ENCODE results near the gene SLC7A8. TPM values are rescaled to one million over a fixed set of nuclear protein-coding genes. Genes with fewer than 3 reads are reported as not detected.

Gene SLC7A8
- total RNA-seq, 1 donor from 2014 or later, result 4.7 TPM

DNA sequence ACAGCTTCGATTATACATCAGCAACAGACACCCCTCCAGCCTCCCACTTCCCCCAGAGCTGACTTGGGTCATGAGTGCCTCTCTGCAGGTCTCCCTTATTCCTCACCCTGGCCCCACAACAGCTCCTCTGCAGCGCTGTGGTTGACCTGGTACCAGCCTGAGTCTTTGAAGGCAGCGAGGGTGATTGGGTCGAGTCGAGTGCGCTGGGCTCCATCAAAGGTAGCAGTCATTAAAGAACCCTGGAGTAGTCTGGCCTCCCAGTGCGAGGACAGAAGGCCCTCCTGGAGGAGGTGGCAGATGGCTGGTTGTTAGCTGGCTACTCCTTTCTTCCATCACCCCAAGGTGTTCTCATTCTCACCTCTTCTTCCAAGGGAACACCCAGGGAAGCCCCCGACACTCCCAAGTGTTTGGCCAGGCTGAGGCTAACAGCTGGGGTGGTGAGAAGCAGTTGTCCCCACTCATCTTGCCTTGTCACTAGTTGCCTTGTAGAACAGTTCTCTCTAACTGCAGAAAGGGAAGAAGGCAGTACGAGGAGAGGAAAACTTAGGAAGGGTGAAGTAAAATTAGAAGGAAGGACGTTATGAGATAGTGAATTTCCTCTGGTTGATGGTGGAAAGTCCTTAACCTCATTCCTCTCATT, 81.4 kb downstream of the SLC7A8 start:
- Histone ChIP-seq H3K9ac (ENCODE audit: low read depth in 1 of 3, low read length in 3 of 3) (peak overlapping the region in 1 of 3 donors; percentile 4), H3K27me3 (ENCODE audit: control insufficient read depth in 3 of 3, insufficient read depth in 3 of 3, low read length in 3 of 3) (no peaks in the 10 kb centered on the region), H3K4me1 (ENCODE audit: control insufficient read depth in 3 of 3, insufficient read depth in 3 of 3, low read length in 3 of 3) (peaks cover under 1 to 6% (median 3%) of the 10 kb centered on the region in 3 donors), H3K4me3 (ENCODE audit: low read length in 3 of 3) (no peak overlapping the region), H3K36me3 (ENCODE audit: control insufficient read depth in 3 of 3, insufficient read depth in 3 of 3, low read length in 3 of 3) (peaks cover 0 to 19% (median 15%) of the 10 kb centered on the region in 3 donors), H3K27ac (ENCODE audit: low read depth, low read length) (no peak overlapping the region), H3K9me3 (ENCODE audit: control insufficient read depth in 3 of 3, low read length in 3 of 3) (no peaks in the 10 kb centered on the region)

DNA sequence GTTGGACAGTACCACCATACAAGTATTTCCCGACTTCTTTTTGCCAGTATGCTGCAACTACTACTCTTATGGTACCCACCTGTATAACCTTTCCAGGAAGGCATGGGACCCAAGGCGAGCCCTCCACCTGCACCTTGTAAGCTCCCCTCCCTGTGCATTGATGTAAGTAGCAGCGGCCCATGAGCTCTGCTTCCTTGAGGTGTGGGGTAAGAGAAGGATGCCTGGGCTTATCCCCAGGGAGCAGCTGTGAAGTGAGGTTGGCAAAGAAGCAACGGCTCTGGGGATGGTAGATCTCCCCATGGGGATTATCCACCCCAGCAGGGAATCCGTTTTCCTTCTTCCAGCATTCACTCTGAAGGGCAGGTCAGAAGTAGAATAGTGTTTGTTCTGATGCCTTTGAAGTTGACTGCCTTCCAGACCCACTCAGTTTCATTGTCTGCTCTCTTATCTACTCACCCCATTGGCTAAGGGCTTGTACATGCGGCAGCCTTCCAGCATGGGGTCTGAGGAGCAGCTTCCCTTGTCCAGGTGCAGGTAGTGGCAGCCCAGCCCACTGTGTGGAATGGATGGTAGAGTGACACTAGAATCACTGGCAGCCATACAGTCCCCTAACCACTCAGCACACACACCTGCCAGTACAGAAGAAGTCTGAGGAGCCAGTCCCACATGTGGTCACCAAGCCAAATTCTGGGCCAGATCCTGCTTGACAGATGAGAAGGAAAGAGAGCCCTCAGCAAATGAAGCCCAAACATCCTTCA, 82.1 kb downstream of the SLC7A8 start:
- Histone ChIP-seq H3K4me1 (ENCODE audit: control insufficient read depth in 3 of 3, insufficient read depth in 3 of 3, low read length in 3 of 3) (peaks cover 7 to 11% (median 10%) of the 10 kb centered on the region in 3 donors), H3K27ac (ENCODE audit: low read depth, low read length) (no peak overlapping the region), H3K27me3 (ENCODE audit: control insufficient read depth in 3 of 3, insufficient read depth in 3 of 3, low read length in 3 of 3) (no peaks in the 10 kb centered on the region), H3K4me3 (ENCODE audit: low read length in 3 of 3) (no peak overlapping the region), H3K36me3 (ENCODE audit: control insufficient read depth in 3 of 3, insufficient read depth in 3 of 3, low read length in 3 of 3) (peaks cover 0 to 19% (median 15%) of the 10 kb centered on the region in 3 donors), H3K9me3 (ENCODE audit: control insufficient read depth in 3 of 3, low read length in 3 of 3) (no peaks in the 10 kb centered on the region), H3K9ac (ENCODE audit: low read depth in 1 of 3, low read length in 3 of 3) (no peak overlapping the region)

DNA sequence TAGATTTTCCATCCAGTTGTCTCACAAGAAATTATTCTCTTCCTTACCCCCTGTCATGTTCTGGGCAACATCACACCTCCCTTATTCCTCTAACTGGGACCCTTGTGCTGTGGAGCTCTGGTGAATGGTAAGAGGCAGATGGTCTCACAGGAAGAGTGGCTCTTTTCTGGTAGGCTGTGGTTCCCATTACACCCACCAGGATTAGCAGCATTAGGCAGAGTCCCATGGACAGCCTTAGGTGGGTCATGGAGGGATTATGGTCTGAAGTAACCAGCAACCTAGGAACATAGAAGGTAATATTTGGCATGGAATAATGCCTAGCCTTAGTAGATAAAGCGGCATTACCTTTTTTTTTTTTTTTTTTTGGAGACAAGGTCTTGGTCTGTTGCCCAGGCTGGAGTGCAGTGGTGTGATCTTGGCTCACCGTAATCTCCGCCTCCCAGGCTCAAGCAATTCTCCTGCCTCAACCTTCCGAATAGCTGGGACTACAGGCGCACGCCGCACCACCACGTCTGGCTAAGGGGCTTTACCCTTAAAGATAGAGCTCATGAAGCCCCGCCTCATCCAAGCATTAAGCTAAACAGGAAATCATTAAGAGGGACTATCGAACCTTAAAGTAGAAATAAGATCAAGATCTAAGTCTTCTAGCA, 84.1 kb downstream of the SLC7A8 start:
- H3K9me3 ChIP-seq (ENCODE audit: control insufficient read depth in 3 of 3, low read length in 3 of 3), result no peaks in the 10 kb centered on the region
- peaks cover 7 to 15% (median 11%) of the 10 kb centered on the region in 3 donors for H3K4me1 ChIP-seq (ENCODE audit: control insufficient read depth in 3 of 3, insufficient read depth in 3 of 3, low read length in 3 of 3)
- H3K4me3 ChIP-seq (ENCODE audit: low read length in 3 of 3), result no peak overlapping the region
- H3K27ac ChIP-seq (ENCODE audit: low read depth, low read length), result no peak overlapping the region
- H3K36me3 ChIP-seq (ENCODE audit: control insufficient read depth in 3 of 3, insufficient read depth in 3 of 3, low read length in 3 of 3), result peaks cover 0 to 19% (median 15%) of the 10 kb centered on the region in 3 donors
- no peak overlapping the region for H3K9ac ChIP-seq (ENCODE audit: low read depth in 1 of 3, low read length in 3 of 3)
- no peaks in the 10 kb centered on the region for H3K27me3 ChIP-seq (ENCODE audit: control insufficient read depth in 3 of 3, insufficient read depth in 3 of 3, low read length in 3 of 3)

DNA sequence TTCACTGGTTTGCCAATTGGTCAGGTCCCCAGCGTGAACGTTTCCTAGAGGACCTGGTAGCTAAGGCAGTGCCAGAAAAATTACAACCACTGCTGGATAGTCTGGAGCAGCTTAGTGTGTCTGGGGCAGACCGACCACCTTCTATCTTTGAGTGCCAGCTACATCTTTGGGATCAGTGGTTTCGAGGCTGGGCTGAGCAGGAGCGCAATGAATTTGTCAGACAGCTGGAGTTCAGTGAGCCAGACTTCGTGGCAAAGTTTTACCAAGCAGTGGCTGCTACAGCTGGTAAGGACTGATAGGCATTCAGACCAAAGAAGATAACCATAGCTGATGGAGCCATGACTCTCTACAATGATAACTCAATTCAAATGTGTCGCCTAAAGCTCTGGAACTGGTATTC, 85.7 kb downstream of the SLC7A8 start:
- Histone ChIP-seq H3K36me3 (ENCODE audit: control insufficient read depth in 3 of 3, insufficient read depth in 3 of 3, low read length in 3 of 3) (peaks cover 3 to 24% (median 21%) of the 10 kb centered on the region in 3 donors), H3K4me1 (ENCODE audit: control insufficient read depth in 3 of 3, insufficient read depth in 3 of 3, low read length in 3 of 3) (peaks cover 21 to 28% (median 21%) of the 10 kb centered on the region in 3 donors), H3K9me3 (ENCODE audit: control insufficient read depth in 3 of 3, low read length in 3 of 3) (no peaks in the 10 kb centered on the region), H3K27ac (ENCODE audit: low read depth, low read length) (no peak overlapping the region), H3K27me3 (ENCODE audit: control insufficient read depth in 3 of 3, insufficient read depth in 3 of 3, low read length in 3 of 3) (no peaks in the 10 kb centered on the region), H3K4me3 (ENCODE audit: low read length in 3 of 3) (no peak overlapping the region), H3K9ac (ENCODE audit: low read depth in 1 of 3, low read length in 3 of 3) (no peak overlapping the region)

DNA sequence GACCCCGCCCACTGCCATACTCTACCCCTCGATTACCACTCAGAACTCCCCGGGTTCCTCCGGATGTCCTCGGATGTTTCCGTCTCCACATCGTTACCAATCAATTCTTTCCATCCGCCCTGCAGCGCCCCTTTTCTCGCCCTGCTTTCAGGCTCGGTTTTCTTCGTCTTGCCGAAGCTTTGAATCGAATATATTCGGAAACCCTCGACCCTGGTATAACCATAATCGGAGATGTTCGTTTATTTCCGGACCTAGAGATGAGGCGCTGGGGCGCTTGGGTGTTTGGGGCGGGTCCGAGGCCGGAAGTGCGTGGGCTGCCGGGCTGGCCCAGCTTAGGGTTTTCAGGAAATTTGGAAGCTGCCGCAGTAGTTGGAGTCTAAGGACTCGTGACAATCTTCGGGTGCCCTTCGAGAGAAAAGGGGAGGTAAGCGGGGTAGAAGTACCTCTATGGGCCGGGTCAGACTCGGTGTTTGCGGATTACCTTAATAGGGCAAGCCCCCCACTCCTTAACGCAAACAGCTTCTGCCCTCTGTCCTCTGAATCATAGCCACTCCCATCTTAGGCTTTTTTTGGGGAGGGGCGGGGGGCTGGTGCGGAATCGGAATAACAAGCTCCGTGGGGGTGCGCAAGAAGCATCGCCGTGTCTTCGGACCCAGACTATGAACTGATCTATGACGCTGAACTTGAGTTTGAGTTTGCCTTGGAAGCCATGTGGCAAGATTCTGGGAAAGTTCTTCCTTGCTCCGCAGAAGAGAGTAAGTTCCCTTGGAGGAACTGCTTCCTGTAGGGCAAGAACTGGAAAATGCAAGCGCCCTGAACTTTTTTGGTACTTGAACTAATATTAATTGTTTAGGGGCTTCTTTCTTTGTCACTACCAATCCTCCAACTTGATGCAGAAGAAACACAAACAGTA, 88.0 kb downstream of the SLC7A8 start, which contains the start of gene C14orf119:
TSS of gene C14orf119 (plus strand) at position 310 of the 913 bp plus-strand sequence. CDS start 2,154 bp downstream, outside the sequence.
- H3K4me1 ChIP-seq (ENCODE audit: control insufficient read depth in 3 of 3, insufficient read depth in 3 of 3, low read length in 3 of 3), result peaks cover 21 to 30% (median 22%) of the 10 kb centered on the region in 3 donors
- H3K9ac ChIP-seq (ENCODE audit: low read depth in 1 of 3, low read length in 3 of 3), result peak within 1 kb of the TSS; percentile 92 to 99 (median 98)
- H3K9me3 ChIP-seq (ENCODE audit: control insufficient read depth in 3 of 3, low read length in 3 of 3), result no peaks in the 10 kb centered on the region
- peak within 1 kb of the TSS; percentile 90 to 98 (median 96) for H3K4me3 ChIP-seq (ENCODE audit: low read length in 3 of 3)
- peak within 1 kb of the TSS; percentile 98 for H3K27ac ChIP-seq (ENCODE audit: low read depth, low read length)
- peaks cover 7 to 41% (median 31%) of the 10 kb centered on the region in 3 donors for H3K36me3 ChIP-seq (ENCODE audit: control insufficient read depth in 3 of 3, insufficient read depth in 3 of 3, low read length in 3 of 3)
- no peaks in the 10 kb centered on the region for H3K27me3 ChIP-seq (ENCODE audit: control insufficient read depth in 3 of 3, insufficient read depth in 3 of 3, low read length in 3 of 3)

DNA sequence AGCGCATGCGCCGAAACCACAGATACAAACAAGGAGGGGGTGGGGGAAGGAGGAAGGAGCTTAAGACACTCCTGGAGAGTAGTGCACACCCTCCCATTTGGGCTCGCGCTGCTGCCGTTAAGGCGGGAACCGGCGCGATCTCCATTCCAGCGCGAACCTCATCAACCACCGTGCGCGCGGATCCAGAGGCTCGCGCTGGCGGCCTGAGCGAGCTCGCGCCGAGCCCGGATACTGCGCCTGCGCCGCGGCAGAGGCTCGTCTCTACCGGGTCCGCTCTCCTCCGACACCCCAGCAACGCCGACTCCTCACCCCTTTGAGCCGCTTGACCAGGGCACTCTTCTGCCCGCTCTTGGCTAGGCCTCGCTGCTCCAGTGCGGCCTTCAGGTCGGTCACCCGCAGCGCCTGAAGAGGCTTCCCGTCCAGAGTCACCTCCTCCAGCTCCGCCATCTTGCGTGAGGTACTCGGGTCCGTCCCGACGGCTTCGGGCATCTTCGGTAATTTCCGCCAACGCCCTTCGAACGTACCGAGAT, 88.7 kb downstream of the SLC7A8 start, which contains the start of gene ACIN1:
TSS of gene ACIN1 (minus strand) at position 471 of the 530 bp plus-strand sequence. CDS start at position 447, 24 bp downstream.
- Histone ChIP-seq H3K4me1 (ENCODE audit: control insufficient read depth in 3 of 3, insufficient read depth in 3 of 3, low read length in 3 of 3) (peaks cover 21 to 30% (median 22%) of the 10 kb centered on the region in 3 donors), H3K27ac (ENCODE audit: low read depth, low read length) (peak within 1 kb of the TSS; percentile 98), H3K9me3 (ENCODE audit: control insufficient read depth in 3 of 3, low read length in 3 of 3) (no peaks in the 10 kb centered on the region), H3K9ac (ENCODE audit: low read depth in 1 of 3, low read length in 3 of 3) (peak within 1 kb of the TSS; percentile 92 to 99 (median 98)), H3K27me3 (ENCODE audit: control insufficient read depth in 3 of 3, insufficient read depth in 3 of 3, low read length in 3 of 3) (no peaks in the 10 kb centered on the region), H3K4me3 (ENCODE audit: low read length in 3 of 3) (peak within 1 kb of the TSS; percentile 90 to 98 (median 96)), H3K36me3 (ENCODE audit: control insufficient read depth in 3 of 3, insufficient read depth in 3 of 3, low read length in 3 of 3) (peaks cover 14 to 48% (median 38%) of the 10 kb centered on the region in 3 donors)

DNA sequence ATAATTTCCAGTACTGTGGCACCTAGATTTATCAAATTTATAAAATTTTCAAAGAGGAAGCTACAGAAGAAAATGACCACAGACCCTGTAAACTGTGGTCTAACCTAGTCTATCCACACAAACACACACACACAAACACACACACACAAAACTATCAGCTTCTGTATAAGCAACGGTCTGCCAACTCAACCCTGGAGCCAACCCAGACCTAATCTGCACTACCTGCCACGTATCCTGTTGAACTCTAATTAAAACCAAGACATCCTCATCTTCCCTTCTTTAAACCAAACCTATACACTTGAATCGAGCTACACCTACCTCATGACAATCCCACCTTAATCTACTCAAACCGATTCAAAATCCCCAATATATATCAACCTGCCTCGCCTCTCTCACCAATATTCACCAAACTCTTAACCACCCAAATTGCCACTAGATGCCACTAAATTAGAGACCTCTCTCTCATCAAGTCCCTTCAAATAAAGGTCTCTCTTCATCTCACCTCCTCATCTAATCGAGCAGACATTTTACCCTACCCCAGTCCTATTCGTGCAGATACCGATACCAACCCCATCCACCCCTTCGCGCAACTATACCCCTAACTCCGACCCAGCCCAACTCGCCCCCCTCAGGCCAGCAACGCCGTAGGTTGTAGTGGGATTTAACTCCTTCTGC, 89.3 kb downstream of the SLC7A8 start:
- Histone ChIP-seq H3K27ac (ENCODE audit: low read depth, low read length) (peak overlapping the region; percentile 98), H3K36me3 (ENCODE audit: control insufficient read depth in 3 of 3, insufficient read depth in 3 of 3, low read length in 3 of 3) (peaks cover 16 to 53% (median 44%) of the 10 kb centered on the region in 3 donors), H3K9ac (ENCODE audit: low read depth in 1 of 3, low read length in 3 of 3) (peak overlapping the region; percentile 92 to 99 (median 98)), H3K4me1 (ENCODE audit: control insufficient read depth in 3 of 3, insufficient read depth in 3 of 3, low read length in 3 of 3) (peaks cover 21 to 30% (median 22%) of the 10 kb centered on the region in 3 donors), H3K27me3 (ENCODE audit: control insufficient read depth in 3 of 3, insufficient read depth in 3 of 3, low read length in 3 of 3) (no peaks in the 10 kb centered on the region), H3K9me3 (ENCODE audit: control insufficient read depth in 3 of 3, low read length in 3 of 3) (no peaks in the 10 kb centered on the region), H3K4me3 (ENCODE audit: low read length in 3 of 3) (peak overlapping the region; percentile 90 to 98 (median 96))

DNA sequence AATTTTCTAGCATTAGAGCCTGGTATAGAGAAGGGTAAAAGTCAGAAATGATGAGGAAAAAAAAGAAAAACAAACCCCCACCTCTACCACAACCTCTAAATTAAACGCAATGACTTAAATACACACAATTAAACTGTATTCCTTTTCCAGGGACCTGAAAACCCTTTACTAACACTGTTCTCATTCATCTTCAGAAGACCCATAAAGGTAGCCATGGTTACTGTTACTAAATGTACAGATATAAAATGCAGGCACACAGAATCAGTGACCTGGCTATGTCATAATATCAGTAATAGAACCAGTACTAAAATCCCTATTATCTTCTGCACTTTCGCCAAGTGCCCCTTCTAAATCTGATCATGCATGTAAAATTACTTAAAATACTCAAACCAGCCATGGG, 89.9 kb downstream of the SLC7A8 start:
- Histone ChIP-seq H3K27ac (ENCODE audit: low read depth, low read length) (no peak overlapping the region), H3K9ac (ENCODE audit: low read depth in 1 of 3, low read length in 3 of 3) (peak overlapping the region; percentile 92 to 99 (median 98)), H3K9me3 (ENCODE audit: control insufficient read depth in 3 of 3, low read length in 3 of 3) (no peaks in the 10 kb centered on the region), H3K27me3 (ENCODE audit: control insufficient read depth in 3 of 3, insufficient read depth in 3 of 3, low read length in 3 of 3) (no peaks in the 10 kb centered on the region), H3K36me3 (ENCODE audit: control insufficient read depth in 3 of 3, insufficient read depth in 3 of 3, low read length in 3 of 3) (peaks cover 16 to 52% (median 47%) of the 10 kb centered on the region in 3 donors), H3K4me1 (ENCODE audit: control insufficient read depth in 3 of 3, insufficient read depth in 3 of 3, low read length in 3 of 3) (peaks cover 21 to 30% (median 22%) of the 10 kb centered on the region in 3 donors), H3K4me3 (ENCODE audit: low read length in 3 of 3) (peak overlapping the region in 2 of 3 donors; percentile 90 to 96)

Data from skeletal muscle tissue (tissue), 4 donors.